ENCODE data around the gene SHKBP1.

DNA sequence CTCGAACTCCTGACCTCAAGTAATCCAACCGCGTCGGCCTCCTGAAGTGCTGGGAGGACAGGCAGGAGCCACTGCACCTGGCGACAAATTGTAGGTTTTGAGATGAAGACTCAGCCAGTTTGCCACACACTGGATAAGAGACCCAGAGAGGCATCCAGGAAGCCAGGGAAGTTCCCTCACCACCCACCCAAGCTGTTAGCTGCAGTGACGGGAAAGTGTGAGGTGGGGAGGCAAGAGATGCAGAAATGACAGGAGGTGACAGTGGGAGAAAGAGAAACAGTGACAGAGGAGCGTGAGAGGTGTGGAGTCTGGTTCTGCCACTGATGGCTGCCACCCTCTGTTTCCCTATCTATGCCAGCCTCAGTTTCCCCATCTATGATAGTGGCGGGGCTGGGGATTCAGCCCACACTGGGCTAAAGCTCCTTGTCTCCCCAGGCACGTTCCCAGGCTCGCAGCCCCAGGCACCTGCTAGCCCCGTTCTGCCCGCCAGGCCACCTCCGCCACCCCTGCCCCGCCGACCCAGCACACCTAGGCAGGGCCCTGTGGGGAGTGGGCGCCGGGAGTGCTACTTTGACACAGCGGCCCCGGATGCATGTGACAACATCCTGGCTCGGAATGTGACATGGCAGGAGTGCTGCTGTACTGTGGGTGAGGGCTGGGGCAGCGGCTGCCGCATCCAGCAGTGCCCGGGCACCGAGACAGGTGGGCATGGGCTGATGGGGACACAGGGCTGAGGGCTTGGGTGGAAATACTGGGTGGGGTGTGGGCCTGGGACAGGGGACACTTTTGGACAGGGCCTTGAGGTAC lies 45.5 kb downstream of the SHKBP1 start:
- TF ChIP-seq, protein P1, sequence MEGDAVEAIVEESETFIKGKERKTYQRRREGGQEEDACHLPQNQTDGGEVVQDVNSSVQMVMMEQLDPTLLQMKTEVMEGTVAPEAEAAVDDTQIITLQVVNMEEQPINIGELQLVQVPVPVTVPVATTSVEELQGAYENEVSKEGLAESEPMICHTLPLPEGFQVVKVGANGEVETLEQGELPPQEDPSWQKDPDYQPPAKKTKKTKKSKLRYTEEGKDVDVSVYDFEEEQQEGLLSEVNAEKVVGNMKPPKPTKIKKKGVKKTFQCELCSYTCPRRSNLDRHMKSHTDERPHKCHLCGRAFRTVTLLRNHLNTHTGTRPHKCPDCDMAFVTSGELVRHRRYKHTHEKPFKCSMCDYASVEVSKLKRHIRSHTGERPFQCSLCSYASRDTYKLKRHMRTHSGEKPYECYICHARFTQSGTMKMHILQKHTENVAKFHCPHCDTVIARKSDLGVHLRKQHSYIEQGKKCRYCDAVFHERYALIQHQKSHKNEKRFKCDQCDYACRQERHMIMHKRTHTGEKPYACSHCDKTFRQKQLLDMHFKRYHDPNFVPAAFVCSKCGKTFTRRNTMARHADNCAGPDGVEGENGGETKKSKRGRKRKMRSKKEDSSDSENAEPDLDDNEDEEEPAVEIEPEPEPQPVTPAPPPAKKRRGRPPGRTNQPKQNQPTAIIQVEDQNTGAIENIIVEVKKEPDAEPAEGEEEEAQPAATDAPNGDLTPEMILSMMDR (conservative IDR thresholded peaks at IDR 0.05; ENCODE audit: low read depth, low read length), result no peak
- no peak for TF ChIP-seq EZH2 (IDR thresholded peaks at IDR 0.05; ENCODE audit: borderline replicate concordance, low read depth, low read length, poor library complexity, severe bottlenecking)
